NCI-H2081 treated with DMSO at 0.1 percent for 48 hours (cell line): ENCODE measurements around the gene KIAA1671.

Source experiments
- DNase-seq: peaks from one replicate; lab custom pipeline; 2025; lab: John Stamatoyannopoulos, UW

Gene KIAA1671

DNA sequence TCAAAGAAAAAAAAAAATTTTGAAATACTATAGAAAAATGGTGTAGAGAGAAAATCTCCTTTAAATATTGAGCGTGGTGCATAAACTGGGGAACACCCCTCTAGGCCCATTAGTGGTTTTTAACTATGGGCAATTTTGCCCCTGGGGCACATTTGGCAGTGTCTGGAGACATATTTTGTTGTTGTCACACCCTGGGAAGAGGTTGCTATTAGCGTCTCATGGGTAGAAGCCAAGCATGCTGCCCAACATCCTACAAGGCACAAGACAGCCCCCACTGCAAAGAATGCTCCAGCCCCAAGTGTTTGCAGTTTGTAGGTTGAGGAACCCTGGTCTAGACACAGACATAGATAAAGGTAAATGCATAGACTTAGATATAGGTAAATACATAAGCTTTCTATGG, 92.6 kb downstream of the KIAA1671 start:
- no peak for DNase-seq

DNA sequence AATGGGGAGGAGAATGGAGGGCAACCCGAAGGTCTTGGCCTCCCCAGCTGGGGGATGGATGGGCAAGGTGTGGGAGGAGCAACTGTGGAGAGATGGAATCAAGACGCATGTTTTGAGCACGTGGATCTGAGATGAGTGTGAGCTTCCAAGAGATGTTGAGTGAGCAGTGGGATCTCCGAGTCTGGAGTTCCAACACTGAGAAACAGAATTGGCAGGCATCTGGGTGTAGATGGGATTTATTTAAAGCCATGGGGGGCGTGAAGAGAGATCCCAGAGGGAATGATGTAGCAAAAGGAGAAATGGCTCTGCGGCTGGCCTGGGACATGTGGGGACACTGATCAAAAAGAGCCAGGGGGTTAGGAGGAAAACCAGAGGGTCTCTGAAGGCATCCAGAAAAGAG, 95.6 kb downstream of the KIAA1671 start:
- no peak for DNase-seq

DNA sequence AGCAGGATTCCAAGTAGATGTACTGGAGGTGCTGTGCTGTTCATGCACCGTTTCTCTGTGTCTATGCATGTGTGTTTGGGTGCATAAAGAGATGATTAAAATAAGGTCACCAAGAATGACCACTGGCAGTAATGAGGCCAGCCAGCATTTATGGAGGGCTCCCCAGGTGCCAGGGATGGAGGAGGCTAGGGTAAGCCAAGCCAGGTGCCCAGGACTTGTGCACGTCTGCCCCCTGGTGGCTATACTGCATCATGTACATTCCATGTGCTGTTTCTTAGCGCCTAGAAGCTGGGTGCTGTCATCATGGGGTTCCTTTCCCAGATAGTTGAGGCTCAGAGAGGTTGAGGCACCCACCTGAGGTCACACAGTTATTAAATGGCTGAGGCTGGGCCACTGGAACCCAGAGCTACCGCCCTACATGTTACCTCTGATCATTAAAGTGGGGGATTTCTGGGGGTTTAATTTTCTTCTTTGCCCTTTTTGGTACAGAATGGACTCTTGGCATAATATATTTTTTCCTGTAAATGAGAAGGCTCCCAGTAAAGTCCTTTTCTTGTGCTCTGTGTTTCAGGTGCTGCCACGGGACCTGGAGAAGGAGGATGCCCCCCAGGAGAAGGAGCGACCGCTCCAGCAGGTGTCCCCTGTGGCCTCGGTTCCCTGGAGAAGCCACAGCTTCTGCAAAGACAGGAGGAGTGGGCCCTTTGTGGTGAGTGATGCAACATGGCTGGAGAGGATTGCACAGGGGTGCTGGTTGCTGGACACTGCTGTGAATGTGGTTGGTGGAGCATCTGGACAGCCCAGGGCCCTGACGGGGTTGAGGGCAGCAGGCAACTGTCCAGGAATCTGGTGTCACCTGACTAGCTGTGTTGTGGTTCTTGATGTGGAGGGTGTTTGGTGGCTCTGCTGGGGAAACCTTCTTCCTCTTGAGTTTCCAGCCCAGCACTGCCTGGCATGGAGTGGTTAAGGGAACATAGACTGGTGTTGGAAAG, 96.4 kb downstream of the KIAA1671 start:
- peak; percentile 11 for DNase-seq

DNA sequence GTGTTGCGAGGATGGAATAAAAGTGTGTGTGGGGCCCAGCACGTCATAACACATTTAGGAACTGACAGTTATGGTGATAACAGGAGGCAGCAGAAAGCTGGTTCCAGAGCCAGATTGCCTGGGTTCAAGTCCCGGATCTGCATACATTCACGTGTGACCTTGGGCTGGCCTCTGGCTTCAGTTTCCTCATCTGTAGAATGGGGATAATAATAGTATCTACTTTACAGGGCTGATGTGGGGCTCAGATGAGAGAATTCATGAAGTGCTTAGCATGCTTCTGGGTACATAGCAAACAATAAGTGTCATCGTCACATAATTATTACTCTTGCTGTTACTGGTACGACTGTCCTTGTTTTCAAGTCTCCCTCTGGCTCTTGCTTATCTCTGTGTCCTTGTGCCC, 97.3 kb downstream of the KIAA1671 start:
- no peak for DNase-seq

DNA sequence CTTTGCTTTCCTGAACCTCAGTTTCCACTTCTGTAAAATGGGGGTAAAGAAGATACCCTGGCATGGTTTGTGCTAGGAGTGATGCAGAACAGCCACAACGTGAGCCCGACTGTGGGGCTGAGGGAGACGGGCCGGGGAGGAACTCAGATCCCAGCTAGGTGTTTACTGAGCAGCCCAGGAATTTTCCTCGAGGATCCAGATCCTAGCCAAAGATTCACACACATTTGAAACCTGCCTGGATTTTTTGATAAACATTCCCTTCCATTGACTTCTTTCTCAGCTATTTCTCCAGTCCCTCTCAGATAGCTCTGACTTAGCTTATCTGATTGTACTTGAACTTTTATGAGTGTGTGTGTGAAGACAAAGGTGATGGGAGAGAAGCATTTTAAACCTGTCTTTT, 98.0 kb downstream of the KIAA1671 start:
- no peak for DNase-seq

DNA sequence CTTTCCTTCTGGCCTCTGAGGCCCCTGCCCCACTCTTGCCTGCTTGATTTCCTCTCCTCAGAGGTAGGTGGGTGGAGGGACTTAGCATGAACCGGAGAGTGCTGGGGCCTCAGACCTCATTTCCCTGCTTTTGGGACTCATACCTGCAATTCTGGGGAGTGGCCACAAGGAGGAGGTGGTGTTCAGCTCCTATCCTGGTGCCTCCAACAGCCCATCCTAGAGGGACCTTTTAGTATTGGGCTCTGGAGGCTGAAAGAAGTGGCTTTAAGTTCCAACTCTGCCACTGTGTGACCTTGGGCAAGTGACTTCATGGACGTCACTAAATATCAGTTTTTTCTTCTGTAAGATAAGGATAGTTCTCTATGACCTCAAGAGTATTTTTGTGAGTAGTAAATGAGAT, 98.6 kb downstream of the KIAA1671 start:
- DNase-seq, result no peak

DNA sequence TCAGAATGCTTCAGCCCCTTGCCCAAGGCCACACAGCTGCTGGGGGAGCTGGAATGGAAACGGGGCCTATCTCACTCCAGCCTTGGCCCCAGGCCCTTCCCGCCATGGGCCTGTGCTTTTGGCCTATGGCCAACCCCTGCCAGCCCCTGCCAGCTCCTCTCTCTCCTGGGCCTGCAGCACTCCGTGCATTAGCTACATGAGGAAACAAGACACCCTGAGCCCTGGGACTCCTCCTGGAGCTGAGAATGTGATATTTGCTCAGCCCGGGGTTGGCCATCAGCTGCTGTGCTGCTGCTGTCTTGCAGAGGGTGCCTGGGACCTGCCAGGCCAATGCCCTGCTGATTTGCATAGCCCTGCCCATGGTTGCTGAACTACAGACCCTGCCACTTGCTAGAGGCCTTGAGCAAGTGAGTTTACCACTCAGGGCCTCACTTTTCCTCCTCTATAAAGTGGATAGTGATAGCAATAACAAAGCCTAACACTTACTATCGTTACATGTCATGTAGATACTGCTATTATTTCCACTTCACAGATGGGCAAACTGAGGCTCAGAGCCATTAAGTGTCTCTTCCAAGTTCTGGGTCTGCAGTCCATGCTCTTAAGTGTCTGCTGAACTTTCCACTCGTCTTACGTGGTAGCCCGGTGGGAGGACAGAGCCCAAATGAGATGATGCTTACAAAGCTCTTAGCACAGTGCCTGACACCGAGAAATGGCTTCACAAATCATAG, 99.6 kb downstream of the KIAA1671 start:
- no peak for DNase-seq

DNA sequence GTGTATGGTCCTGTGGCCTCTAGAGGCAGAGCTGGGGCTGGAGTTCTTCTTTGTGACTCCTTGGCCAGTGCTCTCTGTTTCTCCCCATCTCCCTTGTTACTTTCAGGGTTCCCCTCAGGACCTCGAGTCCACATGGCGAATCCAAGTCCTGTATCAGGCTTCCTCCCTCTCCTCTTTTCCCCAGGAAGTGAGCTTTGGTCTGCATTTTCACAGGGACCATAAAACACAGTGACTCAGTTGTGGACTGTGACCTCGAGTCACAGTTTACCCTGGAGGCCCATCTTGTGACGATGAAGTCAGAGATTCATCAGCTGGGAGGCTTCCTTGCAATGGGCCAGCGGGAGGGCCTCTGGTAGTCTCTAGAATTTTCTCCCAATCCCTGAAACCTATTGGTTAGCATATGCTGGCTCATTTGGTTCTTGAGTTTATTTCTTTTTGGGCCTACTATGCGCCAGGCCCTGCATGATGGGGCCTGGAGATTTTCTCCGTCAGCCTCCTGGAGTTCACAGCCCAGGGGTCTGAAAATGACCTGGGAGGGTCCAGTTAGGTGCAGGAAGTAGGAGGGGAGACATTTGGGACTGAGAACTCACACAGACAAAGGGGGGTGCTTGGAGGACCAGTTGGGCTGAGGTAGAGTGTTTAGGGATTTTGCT, 100.8 kb downstream of the KIAA1671 start:
- DNase-seq, result no peak

DNA sequence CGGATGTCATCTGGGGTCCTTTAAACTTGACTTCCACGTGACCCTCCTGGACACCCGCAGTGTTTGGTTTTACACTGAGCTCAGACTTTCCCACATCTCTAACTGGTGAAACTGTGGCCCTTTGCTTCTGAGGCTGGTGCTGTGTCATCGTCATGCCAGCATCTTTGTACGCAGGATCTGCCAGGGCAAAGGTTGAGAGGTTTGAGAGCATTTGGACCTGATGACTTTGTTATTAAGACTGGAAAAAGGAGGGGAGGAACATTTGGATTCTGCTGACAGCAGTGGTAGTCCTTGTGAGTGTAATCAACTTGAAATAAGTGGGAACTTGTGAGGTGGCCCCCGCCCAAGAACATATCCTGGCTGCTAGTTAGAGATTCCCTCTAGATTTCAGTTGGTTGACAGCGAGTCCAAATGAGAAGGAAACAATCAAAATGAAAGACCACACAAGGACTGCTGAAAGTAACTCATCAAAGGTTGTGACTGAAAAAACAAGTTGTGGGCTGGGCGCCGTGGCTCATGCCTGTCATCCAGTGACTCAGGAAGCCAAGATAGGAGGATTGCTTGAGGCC, 102.5 kb downstream of the KIAA1671 start:
- no peak for DNase-seq

DNA sequence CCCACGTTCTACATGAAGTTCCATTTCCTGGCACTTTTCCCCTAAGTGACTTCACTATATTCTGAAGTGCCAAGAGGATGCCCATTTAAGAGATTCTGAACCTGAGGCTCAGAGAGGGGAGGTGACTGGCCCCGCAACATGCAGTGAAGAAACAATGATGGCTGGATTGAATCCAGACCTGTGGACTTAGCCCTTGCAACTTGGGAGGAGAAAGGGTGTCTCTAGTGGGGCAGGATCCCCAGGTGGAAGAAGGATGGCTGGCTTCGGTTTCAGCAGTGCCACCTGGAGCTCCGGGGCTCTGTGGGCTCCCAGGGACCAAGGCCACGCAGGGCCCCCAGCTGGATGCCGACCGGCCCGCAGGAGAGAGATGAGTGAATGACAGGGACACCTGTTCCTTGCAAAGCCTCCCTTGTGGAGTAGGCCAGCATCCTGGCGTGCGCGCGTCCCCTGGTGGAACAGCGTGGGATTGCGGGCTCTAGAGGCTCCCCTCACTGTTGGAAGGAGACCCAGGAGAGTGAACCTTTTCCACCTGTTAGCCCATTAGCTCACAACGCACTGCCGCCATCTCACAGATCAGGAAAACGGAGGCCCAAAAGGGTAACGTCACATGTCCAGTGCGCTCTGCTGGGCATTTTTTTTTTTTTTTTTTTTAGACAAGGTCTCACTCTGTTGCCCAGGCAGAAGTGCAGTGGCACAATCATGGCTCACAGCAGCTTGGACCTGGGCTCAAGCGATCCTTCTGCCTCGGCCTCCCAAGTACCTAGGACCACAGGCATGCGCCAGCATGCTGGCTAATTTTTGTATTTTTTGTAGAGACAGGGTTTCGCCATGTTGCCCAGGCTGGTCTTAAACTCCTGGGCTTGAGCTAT, 104.7 kb downstream of the KIAA1671 start:
- peak; percentile 17 for DNase-seq

DNA sequence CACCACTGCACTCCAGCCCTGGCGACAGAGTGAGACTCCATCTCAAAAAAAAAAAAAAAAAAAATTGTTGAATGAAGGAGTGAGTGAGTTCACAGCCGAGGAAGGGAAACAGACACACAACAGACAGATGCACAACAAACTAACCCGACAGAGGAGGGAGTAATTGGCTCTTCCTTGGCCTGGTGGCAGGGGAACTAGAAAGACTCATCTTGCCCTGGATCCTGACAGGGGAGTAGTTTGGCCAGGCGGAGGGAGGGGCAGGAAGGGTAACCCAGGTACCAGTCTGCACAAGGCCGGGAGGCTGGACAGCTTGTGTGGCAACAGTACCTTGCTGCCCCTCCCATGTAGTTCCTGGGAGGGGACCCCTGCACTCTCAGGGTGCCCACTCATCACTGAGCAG, 106.9 kb downstream of the KIAA1671 start:
- DNase-seq, result no peak

DNA sequence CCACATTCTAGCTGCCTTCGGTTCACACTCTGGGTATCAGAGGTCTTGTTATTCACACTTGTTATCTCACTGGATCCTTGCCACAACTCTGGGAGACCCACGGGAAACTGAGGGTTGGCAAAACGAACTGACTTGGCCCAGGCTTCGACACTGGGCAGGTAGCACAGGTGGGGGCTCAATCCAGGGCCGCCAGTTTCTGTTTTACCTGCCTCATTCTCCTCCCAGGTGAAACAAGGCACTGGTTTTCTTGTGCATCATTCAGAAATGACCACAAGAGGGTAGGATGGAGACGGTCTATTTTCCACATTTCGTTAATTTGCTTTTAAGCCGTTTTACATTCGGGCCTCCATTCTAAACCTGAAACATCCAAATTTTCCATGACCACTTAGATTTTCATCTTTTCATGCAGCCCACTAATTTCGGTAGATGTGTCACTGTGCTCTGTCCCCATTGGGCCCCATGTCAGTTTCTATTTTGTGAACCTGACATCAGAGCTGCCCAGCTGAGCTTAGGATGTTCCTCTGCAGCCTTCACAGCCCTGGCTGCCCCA, 108.1 kb downstream of the KIAA1671 start:
- DNase-seq, result no peak

DNA sequence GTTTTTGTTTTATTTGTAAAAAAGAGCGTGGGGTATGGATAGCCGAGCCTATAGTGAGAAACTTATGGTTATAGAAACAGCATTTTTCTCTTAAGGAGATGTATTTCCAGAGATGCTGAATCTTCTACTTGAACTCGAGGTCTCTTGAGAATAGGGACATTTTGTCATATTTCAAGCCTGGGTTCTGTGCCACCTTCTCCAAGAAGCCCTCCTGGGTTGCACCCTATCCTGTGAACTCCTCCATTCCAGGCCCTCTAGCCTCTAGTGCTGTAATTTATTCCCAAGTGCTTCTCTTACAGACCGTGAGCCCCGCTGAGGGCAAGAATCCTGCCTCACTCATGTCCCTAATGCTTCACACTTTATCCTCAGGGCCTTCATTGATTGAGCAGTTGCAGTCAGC, 108.6 kb downstream of the KIAA1671 start:
- no peak for DNase-seq

DNA sequence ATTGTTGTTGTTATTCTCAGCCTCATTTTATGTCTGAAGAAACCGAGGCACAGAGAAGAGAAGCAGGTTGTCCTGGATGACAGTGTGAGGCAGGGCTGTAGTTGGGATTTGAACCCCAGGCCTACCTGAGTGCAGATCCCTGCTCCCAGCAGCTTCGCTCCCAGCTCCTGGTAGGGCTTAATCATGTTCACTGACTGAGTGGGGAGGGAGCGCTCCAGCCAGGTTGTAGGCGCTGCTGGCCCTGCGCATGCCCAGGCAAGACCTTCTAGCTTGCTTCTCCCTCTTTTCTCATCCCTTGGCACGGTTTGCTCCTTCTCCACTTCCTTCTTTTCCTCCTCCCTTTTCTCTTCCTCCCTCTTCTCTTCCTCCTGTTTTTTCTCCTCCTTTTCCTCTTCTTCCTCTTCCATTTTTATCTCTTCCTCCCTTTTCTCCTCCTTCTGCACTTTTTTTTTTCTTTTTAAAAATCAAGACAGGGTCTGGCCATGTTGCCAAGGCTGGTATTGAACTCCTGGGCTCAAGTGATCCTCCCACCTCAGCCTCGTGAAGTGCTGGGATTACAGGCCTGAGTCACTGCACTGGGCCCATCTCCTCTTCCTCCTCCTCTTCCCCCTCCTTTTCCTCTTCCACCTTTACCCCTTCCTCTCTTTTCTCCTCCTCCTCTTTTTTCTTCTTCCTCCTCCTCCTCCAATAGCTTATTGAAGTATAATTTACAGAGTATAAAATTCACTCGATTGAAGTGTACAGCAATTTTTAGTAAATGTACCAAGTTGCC, 109.3 kb downstream of the KIAA1671 start:
- DNase-seq, result no peak

DNA sequence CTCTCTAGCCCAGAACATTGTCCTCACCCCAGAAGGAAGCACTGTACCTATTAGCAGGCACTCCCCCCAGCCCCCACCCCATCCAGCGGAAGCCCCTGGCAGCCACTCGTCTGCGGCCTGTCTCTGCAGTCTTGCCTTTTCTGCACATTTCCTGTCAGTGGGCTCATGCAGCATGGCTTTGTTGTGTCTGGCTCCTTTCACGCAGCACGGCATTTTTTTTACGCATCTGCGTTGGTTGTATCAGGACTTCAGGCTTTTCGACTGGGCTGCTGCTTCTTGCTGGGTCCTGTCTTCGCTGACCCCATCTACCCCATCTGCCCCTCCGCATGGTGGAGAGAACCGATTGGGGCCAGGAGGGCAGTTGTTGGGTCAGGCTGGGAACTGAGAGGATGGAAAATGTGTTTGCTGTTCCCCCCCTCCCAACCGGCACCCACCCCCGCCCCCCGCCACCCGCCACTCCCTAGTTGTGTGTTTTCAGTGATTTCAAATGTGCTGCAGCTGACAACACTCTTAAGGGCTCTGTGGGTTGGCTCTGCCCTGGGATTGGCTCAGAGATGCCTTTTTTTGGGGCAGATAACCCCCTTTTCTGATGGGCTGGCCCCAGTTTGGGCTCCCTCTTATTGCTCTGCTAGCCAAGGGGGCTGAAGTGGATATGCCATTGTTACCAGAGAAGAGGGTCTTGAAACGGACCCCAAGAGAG, 110.0 kb downstream of the KIAA1671 start:
- DNase-seq, result no peak

DNA sequence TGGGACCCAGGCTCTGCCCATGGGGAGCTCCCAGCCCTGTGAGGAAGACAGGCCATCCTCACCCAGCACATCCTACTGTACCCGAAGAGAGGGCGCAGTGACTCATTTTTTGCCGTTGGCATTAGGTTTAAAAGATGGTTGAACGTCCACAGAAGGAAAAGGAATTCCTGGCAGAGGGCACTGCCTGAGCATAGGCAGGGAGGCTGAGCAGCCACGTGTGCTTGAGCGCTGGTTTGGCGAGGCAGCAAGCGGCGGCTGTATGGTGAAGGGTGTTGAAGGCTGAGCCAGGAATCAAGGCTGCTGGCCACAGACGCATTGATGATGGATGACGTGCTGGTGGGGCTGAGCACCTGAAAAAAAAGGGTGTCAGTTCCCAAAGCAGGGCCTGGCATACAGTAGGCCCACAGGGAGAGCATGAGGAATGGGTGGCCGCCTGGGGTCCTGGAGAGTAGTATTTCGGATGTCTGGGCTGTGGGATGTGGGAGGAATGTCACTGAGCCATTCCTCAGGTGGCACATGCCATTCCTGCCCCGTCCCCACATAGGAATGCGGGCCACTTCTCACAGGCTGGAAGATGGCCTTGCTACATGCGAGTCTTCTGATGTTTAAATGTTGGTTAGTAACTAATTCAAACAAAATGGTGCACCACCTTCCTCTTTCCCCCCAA, 112.5 kb downstream of the KIAA1671 start:
- no peak for DNase-seq

DNA sequence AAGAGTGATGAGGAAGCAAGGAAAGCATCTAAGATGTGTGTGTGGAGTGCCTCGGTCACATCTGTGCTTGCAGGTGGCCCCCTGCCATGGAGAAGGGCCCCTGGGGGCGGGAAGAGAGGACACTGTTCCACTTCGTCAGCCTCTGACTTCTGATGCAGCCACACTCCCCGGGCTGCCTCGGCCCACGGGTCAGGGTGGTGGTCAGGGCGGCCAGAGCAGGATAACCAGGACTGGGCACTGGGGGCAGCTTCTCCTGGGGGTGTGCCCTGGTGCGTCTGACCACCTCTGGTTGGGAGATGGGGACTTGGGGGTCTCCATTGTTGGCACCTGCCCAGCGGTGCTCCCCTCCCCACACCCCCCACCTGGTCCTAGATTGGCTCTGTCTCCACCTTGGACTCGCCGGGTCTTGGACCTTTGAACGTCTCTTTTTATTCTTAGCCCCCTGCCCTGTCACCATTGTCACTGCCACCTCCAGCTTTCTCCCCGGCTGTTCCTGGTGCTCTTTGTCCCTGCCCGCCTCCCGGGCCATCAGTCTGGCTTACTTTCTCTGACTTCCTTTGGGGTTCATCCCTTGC, 114.4 kb downstream of the KIAA1671 start:
- DNase-seq, result no peak

DNA sequence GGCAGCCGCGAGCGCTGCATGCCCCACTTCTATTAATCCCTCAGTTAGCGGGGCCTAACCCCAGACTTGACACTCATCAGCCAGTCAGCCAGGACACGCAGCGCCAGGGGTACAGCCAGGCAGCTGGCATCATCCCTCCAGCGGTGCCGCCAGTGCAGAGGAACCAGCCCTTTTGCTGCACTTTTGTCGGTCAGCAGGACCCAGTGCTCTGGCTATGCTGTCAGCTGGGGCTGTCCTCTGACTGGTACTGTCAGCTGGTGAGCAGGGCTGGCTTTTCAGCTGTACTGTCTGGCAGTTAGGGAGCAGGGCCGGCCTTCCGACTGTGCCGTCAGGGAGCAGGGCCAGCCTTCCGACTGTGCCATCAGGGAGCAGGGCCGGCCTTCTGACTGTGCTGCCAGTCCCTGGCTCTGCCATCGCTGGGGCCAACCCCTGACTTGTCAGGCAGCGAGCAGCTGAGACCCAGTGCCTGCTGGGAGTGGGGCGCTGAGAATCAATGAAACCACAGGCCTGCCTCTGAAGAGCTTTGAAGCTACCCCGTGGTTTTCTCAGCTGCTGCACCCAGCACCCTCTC, 115.4 kb downstream of the KIAA1671 start:
- no peak for DNase-seq
